ENCODE measurements around the gene GNG13.
"Not testable (repeated sequence)": the region's sequence is repeated elsewhere in the genome, so short reads cannot be mapped to it uniquely, and the experiment has no call there.

GNG13 gene

DNA sequence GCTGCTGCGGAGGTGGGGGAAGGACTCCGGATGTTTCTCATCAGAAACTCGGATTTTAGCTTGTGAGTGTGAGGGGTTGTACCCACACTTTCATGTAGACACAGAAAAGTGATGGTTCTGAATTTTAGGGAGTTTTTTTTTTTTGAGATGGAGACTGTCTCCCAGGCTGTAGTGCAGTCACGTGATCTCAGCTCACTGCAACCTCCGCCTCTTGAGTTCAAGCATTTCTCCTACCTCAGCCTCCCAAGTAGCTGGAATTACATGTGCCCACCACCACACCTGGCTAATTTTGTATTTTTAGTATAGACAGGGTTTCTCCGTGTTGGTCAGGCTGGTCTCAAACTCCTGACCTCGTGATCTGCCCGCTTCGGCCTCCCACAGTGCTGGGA, 22.4 kb upstream of the GNG13 start:
- TF ChIP-seq, protein P1, sequence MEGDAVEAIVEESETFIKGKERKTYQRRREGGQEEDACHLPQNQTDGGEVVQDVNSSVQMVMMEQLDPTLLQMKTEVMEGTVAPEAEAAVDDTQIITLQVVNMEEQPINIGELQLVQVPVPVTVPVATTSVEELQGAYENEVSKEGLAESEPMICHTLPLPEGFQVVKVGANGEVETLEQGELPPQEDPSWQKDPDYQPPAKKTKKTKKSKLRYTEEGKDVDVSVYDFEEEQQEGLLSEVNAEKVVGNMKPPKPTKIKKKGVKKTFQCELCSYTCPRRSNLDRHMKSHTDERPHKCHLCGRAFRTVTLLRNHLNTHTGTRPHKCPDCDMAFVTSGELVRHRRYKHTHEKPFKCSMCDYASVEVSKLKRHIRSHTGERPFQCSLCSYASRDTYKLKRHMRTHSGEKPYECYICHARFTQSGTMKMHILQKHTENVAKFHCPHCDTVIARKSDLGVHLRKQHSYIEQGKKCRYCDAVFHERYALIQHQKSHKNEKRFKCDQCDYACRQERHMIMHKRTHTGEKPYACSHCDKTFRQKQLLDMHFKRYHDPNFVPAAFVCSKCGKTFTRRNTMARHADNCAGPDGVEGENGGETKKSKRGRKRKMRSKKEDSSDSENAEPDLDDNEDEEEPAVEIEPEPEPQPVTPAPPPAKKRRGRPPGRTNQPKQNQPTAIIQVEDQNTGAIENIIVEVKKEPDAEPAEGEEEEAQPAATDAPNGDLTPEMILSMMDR (conservative IDR thresholded peaks at IDR 0.05) = no peak
- H3K27ac ChIP-seq = no peak overlapping the region

DNA sequence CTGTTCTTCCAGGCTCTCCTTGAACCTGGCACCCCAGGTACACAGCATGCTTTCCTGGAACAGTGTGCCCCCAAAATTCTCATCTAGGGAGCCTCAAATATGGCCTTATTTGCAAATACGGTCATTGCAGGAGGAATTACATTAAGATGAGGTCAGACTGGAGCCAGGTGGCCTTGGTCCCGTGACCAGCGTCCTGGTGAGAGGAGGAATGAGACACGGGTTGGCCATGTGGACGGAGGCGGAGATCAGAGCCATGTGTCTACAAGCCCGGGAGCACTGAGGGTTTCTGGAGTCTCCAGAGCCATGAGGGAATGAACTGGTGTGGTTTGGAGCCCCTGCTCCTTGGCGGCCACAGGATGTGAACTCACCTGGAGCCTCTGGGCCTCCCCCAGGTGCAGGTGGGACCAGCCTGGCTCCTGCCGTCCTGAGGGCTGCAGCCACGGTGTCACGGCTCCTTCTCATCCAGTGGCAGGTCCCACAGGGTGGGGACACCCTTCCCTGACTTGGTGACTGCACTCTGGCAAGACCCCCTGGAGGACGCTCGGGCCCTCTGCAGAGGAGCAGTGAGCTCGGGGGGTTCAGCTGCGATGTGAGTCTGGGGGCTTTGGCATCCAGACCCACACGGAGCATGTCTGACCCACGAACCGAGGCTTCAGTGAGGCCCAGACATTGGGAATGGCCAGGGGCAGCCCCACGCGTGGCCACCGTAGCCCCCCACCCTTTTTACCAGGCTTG, 21.8 kb upstream of the GNG13 start:
- TF ChIP-seq, protein P1 (conservative IDR thresholded peaks at IDR 0.05) = no peak
- H3K27ac ChIP-seq = no peak overlapping the region

DNA sequence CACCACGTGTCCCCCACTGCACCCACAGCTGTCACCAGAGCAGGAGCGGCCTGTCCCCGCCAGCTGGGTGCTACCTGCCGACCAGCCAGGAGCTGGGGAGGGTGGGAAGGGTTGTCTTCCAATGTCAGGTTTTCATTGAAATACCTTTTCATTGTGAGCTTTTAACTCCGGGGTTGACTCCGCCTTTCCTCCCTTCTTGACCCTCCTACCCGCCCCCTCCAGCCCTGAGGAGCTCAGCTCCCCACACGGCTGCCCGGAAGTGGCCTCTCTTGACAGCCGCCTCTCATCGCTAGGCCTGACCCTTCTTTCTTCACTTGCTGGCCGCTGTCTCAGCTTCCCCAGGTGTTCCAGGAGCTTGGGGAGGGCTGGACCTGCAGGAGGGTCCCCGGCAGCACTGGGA, 21.2 kb upstream of the GNG13 start:
- TF ChIP-seq, protein P1 (conservative IDR thresholded peaks at IDR 0.05) = no peak
- no peak overlapping the region for H3K27ac ChIP-seq

DNA sequence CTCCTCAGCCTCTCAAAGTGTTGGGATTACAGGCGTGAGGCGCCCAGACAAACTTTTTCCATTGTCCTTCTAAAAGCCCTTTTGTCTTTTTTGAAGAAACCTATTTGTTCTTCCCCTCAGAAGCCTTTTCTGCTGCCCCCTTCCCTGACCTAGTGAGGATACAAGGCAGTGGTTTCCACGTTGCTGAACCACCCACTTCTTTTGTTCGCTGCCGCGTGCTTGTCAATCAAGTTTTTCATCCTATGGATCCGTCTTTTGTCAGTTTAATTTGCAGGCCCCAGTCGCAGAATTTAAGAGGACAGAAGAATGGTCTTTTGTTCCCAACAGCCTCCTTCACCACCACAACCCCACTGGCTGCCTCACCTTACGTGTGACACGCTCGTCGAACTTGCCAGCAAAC, 20.2 kb upstream of the GNG13 start:
- TF ChIP-seq, protein P1 (conservative IDR thresholded peaks at IDR 0.05) = no peak
- H3K27ac ChIP-seq = no peak overlapping the region

DNA sequence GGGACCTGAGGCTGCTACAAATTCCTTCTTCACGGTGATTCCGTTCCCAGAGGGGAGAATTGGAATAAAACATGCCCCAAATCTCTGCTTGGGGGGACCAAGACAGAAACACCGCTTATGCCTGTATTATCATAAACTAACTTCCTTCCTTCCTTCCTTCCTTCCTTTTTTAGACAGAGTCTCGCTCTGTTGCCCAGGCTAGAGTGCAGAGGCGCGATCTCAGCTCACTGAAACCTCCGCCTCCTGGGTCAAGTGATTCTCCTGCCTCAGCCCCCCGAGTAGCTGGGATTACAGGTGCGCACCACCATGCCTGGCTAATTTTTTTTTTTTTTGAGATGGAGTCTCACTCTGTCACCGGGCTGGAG, 19.5 kb upstream of the GNG13 start:
- H3K27ac ChIP-seq = not testable (repeated sequence)

DNA sequence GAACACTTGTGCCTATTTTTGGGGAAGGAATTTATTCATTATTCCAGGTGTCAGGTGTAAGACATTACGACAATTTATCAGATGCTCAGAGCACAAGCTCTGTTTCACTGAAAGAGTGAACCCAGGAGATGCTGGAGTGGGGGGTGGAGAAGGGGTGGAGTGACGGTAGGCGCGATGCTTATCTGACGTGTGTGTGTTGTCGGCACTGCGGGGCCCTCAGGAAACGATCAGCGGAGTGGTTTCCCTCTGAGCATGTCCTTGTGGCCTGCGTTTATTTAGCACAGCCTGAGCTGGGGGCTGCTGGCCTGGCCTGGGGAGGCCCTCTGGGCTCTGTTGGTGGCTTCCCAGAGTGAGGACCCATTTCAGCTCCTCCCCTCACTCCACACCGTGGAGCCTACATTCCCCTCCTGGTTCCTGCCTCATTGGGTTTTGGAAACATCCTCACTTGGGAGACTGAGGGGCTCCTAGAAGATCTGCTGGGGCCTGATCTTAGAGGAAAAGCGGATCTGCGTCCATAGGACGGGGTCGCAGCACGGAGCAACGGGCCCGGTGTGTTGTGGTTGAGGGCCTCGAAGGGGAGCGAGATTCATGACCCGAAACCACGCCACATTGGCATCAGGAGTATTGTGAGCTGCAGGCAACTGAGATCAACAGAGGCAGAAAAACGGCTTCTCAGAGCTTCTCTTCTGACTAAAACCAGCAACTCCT, 19.0 kb upstream of the GNG13 start:
- TF ChIP-seq, protein P1 (conservative IDR thresholded peaks at IDR 0.05) = no peak
- no peak overlapping the region for H3K27ac ChIP-seq

DNA sequence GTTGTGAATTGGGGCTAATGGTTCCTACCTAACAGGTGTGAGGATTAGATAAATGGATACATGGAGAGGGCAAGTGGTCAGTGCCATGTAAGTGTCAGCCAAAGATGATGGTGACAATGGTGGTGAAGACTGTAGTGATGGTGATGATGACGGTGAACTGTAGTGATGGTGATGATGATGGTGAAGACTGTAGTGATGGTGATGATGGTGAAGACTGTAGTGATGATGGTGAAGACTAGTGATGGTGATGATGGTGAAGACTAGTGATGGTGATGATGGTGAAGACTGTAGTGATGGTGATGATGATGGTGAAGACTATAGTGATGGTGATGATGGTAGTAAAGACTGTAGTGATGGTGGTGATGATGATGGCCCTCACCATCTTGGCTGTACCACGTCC, 18.1 kb upstream of the GNG13 start:
- TF ChIP-seq, protein P1 (conservative IDR thresholded peaks at IDR 0.05) = no peak

DNA sequence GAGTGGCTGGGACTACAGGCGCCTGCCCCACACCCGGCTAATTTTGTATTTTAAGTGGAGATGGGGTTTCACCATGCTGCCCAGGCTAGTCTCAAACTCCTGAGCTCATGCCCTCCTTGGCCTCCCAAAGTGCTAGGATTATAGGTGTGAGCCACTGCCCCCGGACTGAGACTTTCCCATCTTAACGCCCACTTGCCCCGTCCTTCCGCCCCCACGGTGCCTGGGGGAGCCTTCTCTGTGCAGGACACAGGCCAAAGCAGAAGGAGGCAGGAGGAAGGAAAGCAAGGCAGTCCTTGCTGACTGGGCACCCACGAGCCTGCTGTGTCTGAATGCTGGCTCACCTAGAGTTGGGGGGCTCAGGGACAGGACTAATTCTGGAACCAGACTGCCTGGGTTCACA, 17.6 kb upstream of the GNG13 start:
- H3K27ac ChIP-seq = no peak overlapping the region
- TF ChIP-seq, protein P1 (conservative IDR thresholded peaks at IDR 0.05) = no peak

More for the DNA sequence above, 18.1 kb upstream of the GNG13 start:
- H3K27ac ChIP-seq = no peak overlapping the region

Measured in VCaP (cell line).